Astrocyte of the hippocampus (primary cell): Measurements from ENCODE around the gene ZNF674.
"Not testable (repeated sequence)": the region's sequence is repeated elsewhere in the genome, so short reads cannot be mapped to it uniquely, and the experiment has no call there.

Experiments used
- DNase-seq: peaks from one replicate; pipeline ENCODE4 v3.0.0; 2011; ENCODE audit warnings: low read depth, low spot score

The ZNF674 gene

GRCh38 chrX:46477435-46477834 lies 67.8 kb downstream of the ZNF674 start:
- peak; percentile 18 for DNase-seq

GRCh38 chrX:46465203-46465602 lies 80.0 kb downstream of the ZNF674 start:
- no peak for DNase-seq

DNA sequence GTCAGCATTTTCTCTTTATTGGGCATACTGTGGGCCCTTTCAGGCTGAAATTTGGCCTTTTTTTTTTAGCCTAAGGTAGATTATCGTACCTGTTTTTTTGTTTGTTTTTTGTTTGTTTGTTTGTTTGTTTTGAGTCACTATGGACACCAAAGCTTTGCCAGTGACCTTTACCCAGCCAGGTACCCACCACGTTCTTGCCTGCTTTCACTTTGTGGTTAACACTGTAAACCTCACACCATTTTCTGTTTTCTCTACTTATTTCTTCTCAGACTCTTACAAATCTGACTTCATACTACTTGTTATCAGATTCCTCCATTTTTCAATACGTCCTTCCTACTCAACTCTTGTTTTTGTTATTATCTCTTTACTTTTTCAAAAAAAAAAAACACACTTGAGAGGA lies 81.5 kb downstream of the ZNF674 start:
- DNase-seq: no peak

DNA sequence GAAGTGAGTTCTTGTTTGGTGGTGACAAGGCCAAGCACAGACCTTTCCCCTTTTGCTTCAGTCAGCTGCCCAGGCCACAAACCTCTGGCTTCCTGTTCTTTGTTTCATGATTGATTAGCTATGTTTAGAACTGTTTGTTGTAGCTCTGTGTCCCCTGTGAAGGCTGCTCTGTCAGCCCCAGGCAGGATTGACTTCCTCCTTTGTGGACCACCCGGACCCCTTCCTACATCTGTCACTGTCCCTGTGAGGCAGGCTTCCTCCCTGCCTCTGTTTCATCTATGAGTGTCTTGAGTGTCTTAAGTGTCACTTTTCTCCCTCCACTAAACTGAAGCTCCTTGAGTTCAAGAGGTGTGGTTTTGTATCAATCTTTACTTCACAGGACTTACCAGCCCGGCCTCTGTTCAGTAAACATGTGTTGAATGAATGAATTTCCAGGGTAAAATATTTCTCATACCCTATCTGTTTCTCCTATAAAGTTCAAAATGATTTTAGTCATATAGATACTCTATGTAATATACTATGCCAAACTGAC lies 83.5 kb downstream of the ZNF674 start:
- DNase-seq: no peak

- DNase-seq: not testable (repeated sequence)
These were observed 84.2 kb downstream of the ZNF674 start for GRCh38 chrX:46460801-46461659.

- DNase-seq: no peak
These were observed 85.6 kb downstream of the ZNF674 start for GRCh38 chrX:46459603-46460002.

GRCh38 chrX:46456125-46456922 lies 88.9 kb downstream of the ZNF674 start:
- DNase-seq: no peak
